PFSK-1 (cell line): ENCODE data around the gene EPG5.

Experiments
- POLR2AphosphoS5 ChIP-seq: IDR thresholded peaks from 2 replicates; pipeline ENCODE4 v1.6.1; 2012; ENCODE audit warnings: low read depth, mild to moderate bottlenecking, control low read depth, low read length, moderate library complexity
- REST ChIP-seq, 2 experiments: IDR thresholded peaks; 2 replicates each; pipeline versions ENCODE4 v1.6.1 to v1.8.0; 2011 to 2012; ENCODE audit warnings: low read depth in 2 of 2, low read length in 2 of 2, control low read depth in 1 of 2, inconsistent platforms in 1 of 2, mild to moderate bottlenecking in 1 of 2, moderate library complexity in 1 of 2; ENCODE audit not compliant: insufficient read depth in 1 of 2
- TAF1 ChIP-seq: IDR thresholded peaks from 2 replicates; pipeline ENCODE4 v1.6.1; 2012; ENCODE audit warnings: low read length, control low read depth, borderline replicate concordance; ENCODE audit not compliant: insufficient read depth

- TF ChIP-seq REST (IDR thresholded peaks at IDR 0.05; ENCODE audit: insufficient read depth in 1 of 2, low read depth in 2 of 2, low read length in 2 of 2): no peak
- no peak for TF ChIP-seq TAF1
- no peak for TF ChIP-seq POLR2AphosphoS5
Observed at GRCh38 chr18:45962866-45963265, 4.3 kb downstream of the EPG5 start.
